Ishikawa (cell line): ENCODE measurements around the gene SLC19A3.

Experiments
- CEBPB ChIP-seq: IDR thresholded peaks from 2 replicates; pipeline ENCODE4 v1.6.1; 2012
- CREB1 ChIP-seq: IDR thresholded peaks from 2 replicates; pipeline ENCODE4 v1.6.1; 2012; ENCODE audit warnings: low read depth
- EGR1 ChIP-seq: IDR thresholded peaks from 2 replicates; pipeline ENCODE4 v1.6.1; 2012
- EP300 ChIP-seq: IDR thresholded peaks from 2 replicates; pipeline ENCODE4 v1.6.1; 2012; ENCODE audit warnings: borderline replicate concordance
- FOXM1 ChIP-seq: IDR thresholded peaks from 2 replicates; pipeline ENCODE4 v1.6.1; 2012; ENCODE audit warnings: low read depth, borderline replicate concordance
- MAX ChIP-seq: IDR thresholded peaks from 2 replicates; pipeline ENCODE4 v1.6.1; 2012
- NFIC ChIP-seq: IDR thresholded peaks from 2 replicates; pipeline ENCODE4 v1.6.1; 2012
- RAD21 ChIP-seq: IDR thresholded peaks from 2 replicates; pipeline ENCODE4 v1.6.1; 2012; ENCODE audit warnings: low read depth
- REST ChIP-seq: IDR thresholded peaks from 2 replicates; pipeline ENCODE4 v1.6.1; 2012; ENCODE audit warnings: low read depth, mild to moderate bottlenecking
- TAF1 ChIP-seq: IDR thresholded peaks from 2 replicates; pipeline ENCODE4 v1.6.1; 2012; ENCODE audit warnings: low read depth, mild to moderate bottlenecking
- TCF12 ChIP-seq: IDR thresholded peaks from 2 replicates; pipeline ENCODE4 v1.6.1; 2012; ENCODE audit warnings: low read depth
- TEAD4 ChIP-seq: IDR thresholded peaks from 2 replicates; pipeline ENCODE4 v1.6.1; 2012
- USF1 ChIP-seq: IDR thresholded peaks from 2 replicates; pipeline ENCODE4 v1.6.1; 2012
- YY1 ChIP-seq: IDR thresholded peaks from 2 replicates; pipeline ENCODE4 v1.6.1; 2012; ENCODE audit warnings: low read depth
- ZBTB7A ChIP-seq: IDR thresholded peaks from 2 replicates; pipeline ENCODE4 v1.6.1; 2012; ENCODE audit warnings: low read depth

Gene SLC19A3

GRCh38 chr2:227643990-227644551, 73.8 kb downstream of the SLC19A3 start:
- no peak for TF ChIP-seq REST
- TF ChIP-seq USF1, result no peak
- no peak for TF ChIP-seq CREB1
- no peak for TF ChIP-seq TCF12
- no peak for TF ChIP-seq CEBPB
- TF ChIP-seq EP300, result no peak
- TF ChIP-seq TEAD4, result no peak
- TF ChIP-seq FOXM1, result no peak
- TF ChIP-seq ZBTB7A, result no peak
- no peak for TF ChIP-seq TAF1

- TF ChIP-seq ZBTB7A (no peak), FOXM1 (no peak), CEBPB (no peak), MAX (no peak), CREB1 (no peak), RAD21 (no peak), YY1 (no peak), TEAD4 (no peak), TCF12 (no peak), REST (no peak), NFIC (no peak), USF1 (no peak), EGR1 (no peak), EP300 (no peak), TAF1 (no peak)
Observed at GRCh38 chr2:227642656-227643055, 75.2 kb downstream of the SLC19A3 start.

- TF ChIP-seq TAF1 (no peak), CEBPB (no peak), EP300 (no peak), FOXM1 (no peak), MAX (no peak), REST (no peak), RAD21 (no peak), TCF12 (no peak), ZBTB7A (no peak), EGR1 (no peak), YY1 (no peak), TEAD4 (no peak), USF1 (no peak), NFIC (no peak)
Observed at GRCh38 chr2:227634201-227634600, 83.6 kb downstream of the SLC19A3 start.
